HEK293T (cell line): ENCODE results near the gene MCM9.

Source experiments
- ARNT ChIP-seq: fragments of 450-650 bp; IDR thresholded peaks from 2 replicates; pipeline ENCODE4 v1.6.1; 2017; ENCODE audit warnings: mild to moderate bottlenecking
- ELF4 ChIP-seq: fragments of 450-650 bp; IDR thresholded peaks from 2 replicates; pipeline ENCODE4 v1.6.1; 2017; ENCODE audit warnings: antibody characterized with exemption
- FOXA1 ChIP-seq: fragments of 450-650 bp; IDR thresholded peaks from 2 replicates; pipeline ENCODE4 v1.6.1; 2016; ENCODE audit warnings: mild to moderate bottlenecking
- FOXK2 ChIP-seq: fragments of 450-650 bp; IDR thresholded peaks from 2 replicates; pipeline ENCODE4 v1.6.1; 2016; ENCODE audit warnings: mild to moderate bottlenecking
- FOXM1 ChIP-seq: fragments of 450-650 bp; IDR thresholded peaks from 2 replicates; pipeline ENCODE4 v1.6.1; 2017; ENCODE audit warnings: mild to moderate bottlenecking, borderline replicate concordance
- LEF1 ChIP-seq: fragments of 450-650 bp; IDR thresholded peaks from 2 replicates; pipeline ENCODE4 v1.6.1; 2017; ENCODE audit warnings: mild to moderate bottlenecking, borderline replicate concordance
- NFRKB ChIP-seq: fragments of 450-650 bp; IDR thresholded peaks from 2 replicates; pipeline ENCODE4 v1.6.1; 2016; ENCODE audit warnings: mild to moderate bottlenecking, moderate library complexity
- SP1 ChIP-seq: fragments of 450-650 bp; IDR thresholded peaks from 2 replicates; pipeline ENCODE4 v1.6.1; 2017
- SUZ12 ChIP-seq: fragments of 450-650 bp; IDR thresholded peaks from 2 replicates; pipeline ENCODE4 v1.6.1; 2016; ENCODE audit warnings: mild to moderate bottlenecking
- ZNF384 ChIP-seq: fragments of 450-650 bp; IDR thresholded peaks from 2 replicates; pipeline ENCODE4 v1.6.1; 2016

DNA sequence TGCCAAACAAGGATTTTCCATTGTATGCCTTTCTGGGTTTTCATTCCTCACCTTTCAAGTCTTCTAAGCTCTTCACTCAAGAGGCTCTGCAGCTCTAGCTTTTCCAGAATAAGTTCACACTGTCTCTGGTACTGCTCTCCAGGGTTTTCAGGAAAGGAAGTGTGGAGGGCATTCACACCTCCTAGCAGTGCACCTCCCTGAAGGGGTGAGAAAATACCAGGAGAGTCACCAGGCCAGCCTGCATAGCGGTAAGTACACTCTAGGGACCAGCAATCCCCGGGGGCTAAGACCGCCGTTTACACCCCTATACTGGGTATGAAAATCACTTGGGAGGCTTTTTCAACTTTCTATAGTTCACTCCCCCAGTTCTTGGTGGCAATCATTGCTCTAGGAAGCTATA lies 108.9 kb downstream of the MCM9 start:
- TF ChIP-seq SP1 (no peak), ELF4 (no peak), FOXM1 (no peak), ZNF384 (no peak), FOXK2 (no peak), SUZ12 (no peak), ARNT (no peak), NFRKB (no peak), FOXA1 (no peak), LEF1 (no peak)
